Right atrium auricular region (tissue), 2 donors: ENCODE measurements around the gene CAP2. TPM values are rescaled to one million over a fixed set of nuclear protein-coding genes. Genes with fewer than 3 reads are reported as not detected.

Experiments used
- DNase-seq: peaks from one replicate; pipeline ENCODE4 v3.0.0-alpha.2; 2019; ENCODE audit warnings: low spot score
- H3K27ac ChIP-seq, 2 donors: fragments of 200-600 bp; sonication (generic); 1 replicate in 1 of 2; 2 replicates in 1 of 2; pipeline ENCODE4 v1.5.1; 2016 to 2019
- H3K27me3 ChIP-seq, 2 donors: fragments of 200-600 bp; sonication (generic); one replicate each; pipeline versions ENCODE4 v1.5.1 to v1.6.0; 2017 to 2019
- H3K36me3 ChIP-seq: fragments of 200-600 bp; sonication (generic); one replicate; pipeline ENCODE4 v1.5.1; 2016
- H3K4me1 ChIP-seq, 2 donors: fragments of 200-600 bp; sonication (generic); one replicate each; pipeline versions ENCODE4 v1.5.1 to v1.6.0; 2017 to 2019
- H3K4me3 ChIP-seq, 2 donors: fragments of 200-600 bp; sonication (generic); 1 replicate in 1 of 2; 2 replicates in 1 of 2; pipeline ENCODE4 v1.5.1; 2017 to 2019; ENCODE audit warnings: mild to moderate bottlenecking in 1 of 2, moderate library complexity in 1 of 2
- H3K9me3 ChIP-seq, 2 donors: fragments of 200-600 bp; sonication (generic); one replicate each; pipeline ENCODE4 v1.5.1; 2019
- total RNA-seq, 2 donors: library from RNA; depleted of rRNA; stranded (reverse); fragments of >200 nt; gene quantifications; one replicate each; pipeline ENCODE4 v1.1.0, GENCODE V29; 2016
- TF ChIP-seq, protein P1 (sequence below), 2 donors: fragments of 200-600 bp; sonication (generic); IDR thresholded peaks; one replicate each; pipeline ENCODE4 v1.5.1; 2019; ENCODE audit warnings: antibody characterized with exemption in 2 of 2

The CAP2 gene
- total RNA-seq, 2 donors from 2014 or later = 59.9 to 63.6 TPM

DNA sequence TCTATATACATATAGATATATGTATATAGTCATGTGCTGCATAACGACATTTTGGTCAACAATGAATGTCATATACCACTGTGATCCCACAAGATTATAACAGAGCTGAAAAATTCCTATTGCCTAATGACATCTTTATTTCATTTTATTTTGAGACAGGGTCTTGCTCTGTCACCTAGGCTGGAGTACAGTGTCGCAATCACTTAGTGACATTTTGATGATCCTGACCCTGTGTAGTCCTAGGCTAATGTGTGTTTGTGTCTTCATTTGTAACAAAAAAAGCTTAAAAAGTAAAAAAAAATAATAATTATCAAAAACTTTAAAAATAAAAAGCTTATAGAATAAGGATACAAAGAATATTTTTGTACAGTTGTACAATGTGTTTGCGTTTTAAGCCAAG lies 202.7 kb downstream of the CAP2 start:
- TF ChIP-seq, protein P1, sequence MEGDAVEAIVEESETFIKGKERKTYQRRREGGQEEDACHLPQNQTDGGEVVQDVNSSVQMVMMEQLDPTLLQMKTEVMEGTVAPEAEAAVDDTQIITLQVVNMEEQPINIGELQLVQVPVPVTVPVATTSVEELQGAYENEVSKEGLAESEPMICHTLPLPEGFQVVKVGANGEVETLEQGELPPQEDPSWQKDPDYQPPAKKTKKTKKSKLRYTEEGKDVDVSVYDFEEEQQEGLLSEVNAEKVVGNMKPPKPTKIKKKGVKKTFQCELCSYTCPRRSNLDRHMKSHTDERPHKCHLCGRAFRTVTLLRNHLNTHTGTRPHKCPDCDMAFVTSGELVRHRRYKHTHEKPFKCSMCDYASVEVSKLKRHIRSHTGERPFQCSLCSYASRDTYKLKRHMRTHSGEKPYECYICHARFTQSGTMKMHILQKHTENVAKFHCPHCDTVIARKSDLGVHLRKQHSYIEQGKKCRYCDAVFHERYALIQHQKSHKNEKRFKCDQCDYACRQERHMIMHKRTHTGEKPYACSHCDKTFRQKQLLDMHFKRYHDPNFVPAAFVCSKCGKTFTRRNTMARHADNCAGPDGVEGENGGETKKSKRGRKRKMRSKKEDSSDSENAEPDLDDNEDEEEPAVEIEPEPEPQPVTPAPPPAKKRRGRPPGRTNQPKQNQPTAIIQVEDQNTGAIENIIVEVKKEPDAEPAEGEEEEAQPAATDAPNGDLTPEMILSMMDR (IDR thresholded peaks at IDR 0.05) = no peak
- no peaks in the 10 kb centered on the region for H3K36me3 ChIP-seq
- H3K27me3 ChIP-seq = no peaks in the 10 kb centered on the region
- H3K27ac ChIP-seq = no peak overlapping the region
- no peak for DNase-seq
- H3K4me3 ChIP-seq = no peak overlapping the region
- H3K4me1 ChIP-seq = peaks cover 0 to 6% of the 10 kb centered on the region in 2 donors
- no peaks in the 10 kb centered on the region for H3K9me3 ChIP-seq

DNA sequence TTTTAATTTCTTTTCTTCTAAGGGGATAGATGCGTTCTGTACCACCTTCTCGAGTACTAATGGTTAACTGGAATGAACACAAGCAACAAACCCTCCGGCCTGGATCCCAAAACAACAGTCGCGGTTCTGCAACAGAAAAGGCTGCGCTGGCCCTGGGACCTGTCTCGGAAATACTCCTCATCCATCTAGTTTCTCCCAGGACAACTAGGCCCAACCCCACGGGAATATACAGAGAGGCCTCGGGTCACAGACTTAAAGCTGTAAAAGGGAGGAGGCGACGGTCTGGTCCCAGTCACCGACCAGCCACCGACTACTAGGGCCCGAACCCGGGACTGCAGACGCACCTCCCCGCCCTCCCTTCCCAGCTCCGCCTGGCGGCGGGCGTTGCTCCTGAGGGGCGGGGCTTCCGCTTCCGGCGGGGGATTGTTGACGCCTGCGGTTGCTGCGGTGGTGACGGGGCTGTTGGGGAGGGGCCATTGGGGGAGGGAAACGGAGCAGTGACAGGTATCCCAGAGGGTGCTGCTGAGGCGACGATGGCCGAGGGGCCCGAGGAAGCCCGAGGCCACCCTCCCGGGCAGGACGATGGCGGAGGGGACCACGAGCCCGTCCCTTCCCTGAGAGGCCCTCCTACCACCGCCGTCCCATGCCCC lies 206.6 kb downstream of the CAP2 start, which contains the start of gene FAM8A1:
FAM8A1 (plus strand) TSS at position 426 of the 650 bp plus-strand sequence; CDS start at position 534, 108 bp downstream.
- Histone ChIP-seq H3K4me3 (peak within 1 kb of the TSS; percentile 88 to 99), H3K4me1 (peaks cover 0 to 21% of the 10 kb centered on the region in 2 donors), H3K36me3 (no peaks in the 10 kb centered on the region), H3K9me3 (no peaks in the 10 kb centered on the region), H3K27ac (peak within 1 kb of the TSS; percentile 95 to 98), H3K27me3 (no peaks in the 10 kb centered on the region)
- peak; percentile 94 for DNase-seq
- TF ChIP-seq, protein P1 (IDR thresholded peaks at IDR 0.05) = peak; percentile 21 to 51

DNA sequence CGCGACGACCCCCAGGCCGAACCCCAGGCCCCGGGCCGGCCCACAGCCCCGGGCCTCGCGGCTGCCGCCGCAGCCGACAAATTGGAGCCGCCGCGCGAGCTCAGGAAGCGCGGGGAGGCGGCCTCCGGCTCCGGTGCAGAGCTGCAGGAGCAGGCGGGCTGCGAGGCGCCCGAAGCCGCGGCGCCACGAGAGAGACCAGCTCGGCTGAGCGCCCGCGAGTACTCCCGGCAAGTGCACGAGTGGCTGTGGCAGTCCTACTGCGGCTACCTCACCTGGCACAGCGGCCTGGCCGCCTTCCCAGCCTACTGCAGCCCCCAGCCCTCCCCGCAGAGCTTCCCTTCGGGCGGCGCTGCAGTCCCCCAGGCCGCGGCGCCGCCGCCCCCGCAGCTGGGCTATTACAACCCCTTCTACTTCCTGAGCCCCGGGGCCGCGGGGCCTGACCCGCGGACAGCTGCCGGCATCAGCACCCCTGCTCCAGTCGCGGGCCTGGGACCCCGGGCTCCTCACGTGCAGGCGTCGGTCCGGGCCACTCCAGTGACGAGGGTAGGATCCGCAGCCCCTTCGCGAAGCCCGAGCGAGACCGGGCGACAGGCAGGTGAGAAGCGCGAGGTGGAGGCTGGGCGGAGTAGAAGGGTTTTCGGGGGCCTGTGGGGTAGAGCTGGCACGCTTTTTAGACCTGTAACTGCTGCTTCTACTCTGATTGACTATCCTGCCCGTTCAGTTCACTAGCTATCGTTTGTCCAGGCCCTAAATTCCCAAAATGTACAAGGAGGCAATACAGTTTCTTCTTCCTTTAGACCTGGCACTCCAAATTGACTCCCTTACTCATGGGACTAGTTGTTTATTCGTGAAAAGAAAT lies 207.4 kb downstream of the CAP2 start:
- H3K27ac ChIP-seq = peak overlapping the region; percentile 95 to 98
- H3K4me3 ChIP-seq = peak overlapping the region; percentile 88 to 99
- H3K27me3 ChIP-seq = no peaks in the 10 kb centered on the region
- no peaks in the 10 kb centered on the region for H3K36me3 ChIP-seq
- H3K4me1 ChIP-seq = peaks cover 0 to 21% of the 10 kb centered on the region in 2 donors
- no peak for DNase-seq
- H3K9me3 ChIP-seq = no peaks in the 10 kb centered on the region
- TF ChIP-seq, protein P1 (IDR thresholded peaks at IDR 0.05) = peak in 1 of 2 donors; percentile 44

DNA sequence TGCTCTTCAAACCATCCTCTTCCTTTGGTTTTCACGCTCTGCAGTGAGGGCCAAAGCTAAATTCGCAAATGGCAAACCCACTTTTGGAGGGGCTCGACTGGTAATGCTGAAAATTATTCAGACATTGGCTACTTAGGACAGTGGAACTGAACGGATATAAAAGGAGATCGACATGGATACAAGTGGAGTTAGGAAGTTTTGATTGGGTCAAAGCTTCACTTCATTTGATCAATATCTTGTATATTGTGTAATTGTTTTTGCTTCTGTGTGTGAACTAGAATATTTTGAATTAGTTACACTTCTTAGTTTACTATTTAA lies 207.9 kb downstream of the CAP2 start:
- Histone ChIP-seq H3K9me3 (no peaks in the 10 kb centered on the region), H3K4me3 (peak overlapping the region; percentile 88 to 99), H3K36me3 (peaks cover 3% of the 10 kb centered on the region), H3K27ac (peak overlapping the region; percentile 95 to 98), H3K4me1 (peaks cover 0 to 21% of the 10 kb centered on the region in 2 donors), H3K27me3 (no peaks in the 10 kb centered on the region)
- no peak for DNase-seq
- TF ChIP-seq, protein P1 (IDR thresholded peaks at IDR 0.05) = no peak

DNA sequence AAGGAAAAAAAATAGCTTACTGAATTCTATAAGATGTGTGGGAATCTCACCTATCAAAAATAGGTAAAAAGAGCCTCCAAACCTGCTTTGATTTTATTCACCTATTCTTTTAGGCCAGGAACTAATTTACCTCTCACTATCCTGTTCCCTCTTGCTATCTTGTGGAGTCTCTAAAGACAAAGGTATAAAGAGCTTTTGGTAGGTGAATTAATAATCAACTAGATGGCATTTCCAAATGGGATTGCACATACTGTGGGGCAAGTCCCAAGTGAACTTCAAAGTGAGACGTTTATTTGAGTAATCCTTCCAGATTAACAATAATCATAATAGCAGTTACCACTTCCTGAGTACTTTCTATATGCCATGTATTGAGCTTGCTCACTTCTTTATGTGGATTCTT lies 209.5 kb downstream of the CAP2 start:
- DNase-seq = no peak
- Histone ChIP-seq H3K27ac (no peak overlapping the region), H3K27me3 (no peaks in the 10 kb centered on the region), H3K4me3 (no peak overlapping the region), H3K4me1 (peaks cover 0 to 21% of the 10 kb centered on the region in 2 donors), H3K36me3 (peaks cover 7% of the 10 kb centered on the region), H3K9me3 (no peaks in the 10 kb centered on the region)
- TF ChIP-seq, protein P1 (IDR thresholded peaks at IDR 0.05) = no peak
